Left ventricle myocardium inferior (tissue), 1 donor: ENCODE measurements around the gene MYO18A. TPM values are rescaled to one million over a fixed set of nuclear protein-coding genes. Genes with fewer than 3 reads are reported as not detected.

ENCODE experiments used
- DNase-seq: peaks from one replicate; pipeline ENCODE4 v3.0.0-alpha.2; 2020
- H3K27ac ChIP-seq: fragments of 200-600 bp; replicated peaks from 2 replicates; pipeline ENCODE4 v1.8.0; 2021
- H3K27me3 ChIP-seq: fragments of 200-600 bp; 2 replicates; pipeline ENCODE4 v1.8.0; 2021; ENCODE audit warnings: low read depth
- H3K36me3 ChIP-seq: fragments of 200-600 bp; 2 replicates; pipeline ENCODE4 v1.8.0; 2021
- H3K4me1 ChIP-seq: fragments of 200-600 bp; 2 replicates; pipeline ENCODE4 v1.8.0; 2021
- H3K4me3 ChIP-seq: fragments of 200-600 bp; 2 replicates; pipeline ENCODE4 v1.8.0; 2021; ENCODE audit warnings: mild to moderate bottlenecking, moderate library complexity
- H3K9me3 ChIP-seq: fragments of 200-600 bp; replicated peaks from 2 replicates; pipeline ENCODE4 v1.8.0; 2021
- CTCF ChIP-seq: fragments of 200-600 bp; IDR thresholded peaks from 2 replicates; pipeline ENCODE4 v1.8.0; 2021; ENCODE audit warnings: antibody characterized with exemption, mild to moderate bottlenecking, borderline replicate concordance
- intact Hi-C: fragments of 100-400 bp; cut with micrococcal nuclease; formaldehyde crosslinking; loops from one replicate; pipeline ENCODE4 v1.11.0; 2022
- total RNA-seq: library from RNA; stranded (reverse); fragmentation: NEBNext Ultra II Directional; extraction: Animal tissue kit (Norgen Biotek cat#: 25700); gene quantifications from one replicate; pipeline ENCODE4 v1.2.1, GENCODE V29; 2021
- donor health status: DM: no; HTN: yes; CAD: no; lungs with severe emphysema.

Gene MYO18A
- total RNA-seq, 1 donor from 2014 or later, result 397 TPM

DNA sequence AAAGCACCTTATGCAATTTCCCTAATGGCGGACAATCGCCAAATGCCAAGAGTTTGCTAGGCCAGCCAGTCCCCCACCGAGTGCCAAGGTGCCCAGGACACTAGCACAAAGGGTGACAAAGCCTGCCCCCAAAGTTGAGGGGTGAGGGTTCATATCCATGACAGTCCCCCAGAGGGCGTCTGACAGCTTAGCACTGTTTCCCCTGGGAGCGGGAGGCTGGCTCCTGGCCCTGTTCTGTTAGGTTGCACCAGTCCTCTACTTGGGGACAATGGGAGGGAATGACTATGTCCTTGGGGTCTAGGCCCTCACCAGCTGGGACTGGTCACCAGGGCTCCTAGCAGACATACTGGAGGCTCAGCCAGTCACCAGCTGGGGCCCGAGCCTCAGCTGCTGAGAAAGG lies 66.9 kb downstream of the MYO18A start:
- Histone ChIP-seq H3K4me3 (no peak overlapping the region), H3K36me3 (peaks cover 70% of the 10 kb centered on the region), H3K27ac (peak overlapping the region; percentile 79), H3K9me3 (no peaks in the 10 kb centered on the region), H3K27me3 (no peaks in the 10 kb centered on the region), H3K4me1 (peaks cover 71% of the 10 kb centered on the region)
- intact Hi-C loops, result loop anchor here (5.0 kb wide), 1 partner anchor 146 kb away; no protein-coding TSS in a partner anchor
- TF ChIP-seq CTCF, result no peak
- DNase-seq, result no peak

DNA sequence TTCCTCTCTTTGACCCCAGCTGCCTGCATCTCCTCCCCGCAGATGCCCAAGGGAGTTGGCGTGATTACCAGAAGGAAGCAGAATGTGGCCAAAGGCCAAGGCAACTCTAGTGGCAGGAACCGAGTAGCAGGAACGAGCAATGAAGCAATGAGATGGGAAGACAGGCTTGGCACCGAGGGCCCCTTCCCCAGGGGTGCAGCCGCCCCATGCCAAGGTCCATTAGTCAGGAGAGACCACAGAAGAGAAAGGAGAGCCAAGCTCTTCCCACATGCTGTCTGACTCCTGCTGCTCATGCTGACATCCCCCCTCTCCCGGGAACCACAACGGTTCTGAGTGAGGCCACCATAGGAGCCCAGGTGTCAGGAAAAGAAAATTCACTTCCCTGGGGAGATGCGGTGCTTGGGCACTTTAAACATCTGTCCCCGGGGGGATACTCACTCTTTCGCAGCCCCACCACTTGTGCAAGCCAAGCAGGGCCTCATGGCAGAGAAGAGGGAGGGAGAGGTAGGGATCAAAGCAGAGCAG lies 67.4 kb downstream of the MYO18A start:
- Histone ChIP-seq H3K4me3 (no peak overlapping the region), H3K27me3 (no peaks in the 10 kb centered on the region), H3K36me3 (peaks cover 65% of the 10 kb centered on the region), H3K27ac (peak overlapping the region; percentile 79), H3K9me3 (no peaks in the 10 kb centered on the region), H3K4me1 (peaks cover 76% of the 10 kb centered on the region)
- intact Hi-C loops, result loop anchor here (5.0 kb wide), 1 partner anchor 146 kb away; no protein-coding TSS in a partner anchor
- no peak for TF ChIP-seq CTCF
- peak; percentile 55 for DNase-seq

DNA sequence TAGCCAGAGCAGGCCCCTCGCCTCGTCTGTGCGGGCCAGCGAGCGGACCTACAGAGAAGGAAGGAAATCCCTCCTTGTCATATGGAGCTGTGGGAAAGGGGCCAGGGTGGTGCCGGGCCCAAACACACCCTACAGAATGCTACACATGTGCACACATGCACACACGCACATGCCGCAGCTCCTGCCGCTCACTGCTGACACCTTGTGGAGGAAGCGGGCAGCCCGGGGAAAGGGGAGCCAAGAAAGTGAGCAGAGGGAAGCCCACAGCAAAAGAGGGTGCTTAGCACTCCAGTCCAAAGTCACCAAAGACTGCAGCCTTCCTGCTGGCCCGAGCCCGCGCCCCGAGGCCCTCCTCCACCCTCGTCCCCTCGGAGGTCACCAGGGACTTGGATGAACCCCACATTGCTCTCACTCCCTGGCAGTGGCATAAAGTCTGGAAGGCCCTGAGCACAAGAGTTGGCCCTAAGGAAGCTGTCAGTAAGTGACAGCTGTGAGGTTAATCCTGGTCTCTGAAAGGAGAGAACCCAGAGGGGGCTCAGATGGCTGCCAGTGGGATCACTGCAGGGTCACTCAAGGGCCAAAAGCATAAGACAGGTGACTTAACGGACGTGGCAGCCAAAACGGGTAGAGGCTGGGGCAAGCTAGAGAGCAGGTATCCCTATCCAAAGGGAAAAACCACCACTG lies 68.2 kb downstream of the MYO18A start:
- TF ChIP-seq CTCF, result peak; percentile 93
- peak; percentile 66 for DNase-seq
- H3K9me3 ChIP-seq, result no peaks in the 10 kb centered on the region
- peaks cover 68% of the 10 kb centered on the region for H3K36me3 ChIP-seq
- peaks cover 74% of the 10 kb centered on the region for H3K4me1 ChIP-seq
- H3K27me3 ChIP-seq, result no peaks in the 10 kb centered on the region
- intact Hi-C loops, result loop anchor here (5.0 kb wide), 1 partner anchor 145 kb away; no protein-coding TSS in a partner anchor
- peak overlapping the region; percentile 79 for H3K27ac ChIP-seq
- no peak overlapping the region for H3K4me3 ChIP-seq

GRCh38 chr17:29110372-29110757 lies 69.8 kb downstream of the MYO18A start:
- peak overlapping the region; percentile 81 for H3K27ac ChIP-seq
- no peak for TF ChIP-seq CTCF
- H3K4me1 ChIP-seq, result peaks cover 70% of the 10 kb centered on the region
- intact Hi-C loops, result loop anchor here (5.0 kb wide), 1 partner anchor 143 kb away; no protein-coding TSS in a partner anchor
- peaks cover 76% of the 10 kb centered on the region for H3K36me3 ChIP-seq
- DNase-seq, result no peak
- H3K4me3 ChIP-seq, result no peak overlapping the region
- H3K9me3 ChIP-seq, result no peaks in the 10 kb centered on the region
- no peaks in the 10 kb centered on the region for H3K27me3 ChIP-seq

GRCh38 chr17:29109477-29110371 lies 70.5 kb downstream of the MYO18A start:
- Histone ChIP-seq H3K9me3 (no peaks in the 10 kb centered on the region), H3K27me3 (no peaks in the 10 kb centered on the region), H3K4me1 (peaks cover 70% of the 10 kb centered on the region), H3K4me3 (no peak overlapping the region), H3K36me3 (peaks cover 76% of the 10 kb centered on the region), H3K27ac (peak overlapping the region; percentile 81)
- intact Hi-C loops, result loop anchor here (5.0 kb wide), 1 partner anchor 142 kb away; no protein-coding TSS in a partner anchor
- no peak for DNase-seq
- no peak for TF ChIP-seq CTCF
